Colonic mucosa (tissue), 4 donors: Measurements from ENCODE around the gene PDE5A. TPM values are rescaled to one million over a fixed set of nuclear protein-coding genes. Genes with fewer than 3 reads are reported as not detected.

Source experiments
- DNase-seq: peaks from one replicate; pipeline ENCODE4 v3.0.0-alpha.2; 2020
- H3K27ac ChIP-seq: fragments of 200-600 bp; one replicate; pipeline ENCODE4 v1.8.0; 2021
- H3K27me3 ChIP-seq: fragments of 200-600 bp; one replicate; pipeline ENCODE4 v1.8.0; 2021
- H3K36me3 ChIP-seq: fragments of 200-600 bp; one replicate; pipeline ENCODE4 v1.8.0; 2021
- H3K4me1 ChIP-seq: fragments of 200-600 bp; one replicate; pipeline ENCODE4 v1.8.0; 2021; ENCODE audit warnings: mild to moderate bottlenecking
- H3K4me3 ChIP-seq: fragments of 200-600 bp; one replicate; pipeline ENCODE4 v1.8.0; 2021
- H3K9ac ChIP-seq, 2 donors: one replicate each; pipeline ENCODE4 v1.7.0; 2013; ENCODE audit warnings: control low read depth in 2 of 2, low read depth in 2 of 2, low read length in 2 of 2
- H3K9me3 ChIP-seq: fragments of 200-600 bp; one replicate; pipeline ENCODE4 v1.8.0; 2021
- CTCF ChIP-seq: fragments of 200-600 bp; IDR thresholded peaks from one replicate; pipeline ENCODE4 v1.8.0; 2022; ENCODE audit warnings: antibody characterized with exemption, mild to moderate bottlenecking
- intact Hi-C: fragments of 100-400 bp; cut with DNase I; formaldehyde crosslinking; loops from one replicate; pipeline ENCODE4 v1.14.1; 2022
- total RNA-seq, 2 donors: library from RNA; stranded (reverse); fragmentation: NEBNext Ultra II Directional in 1 of 2; extraction: Animal tissue kit (Norgen Biotek cat#: 25700) in 1 of 2; gene quantifications; one replicate each; pipeline ENCODE4 v1.2.1, GENCODE V29; 2021
- donor health status: healthy.
- donor health status: DM: no; HTN: no; CAD: no.
- donor health status: DM: no; HTN: no; CAD: no.

Gene PDE5A
- total RNA-seq, 2 donors from 2014 or later: 17.6 to 42.5 TPM

GRCh38 chr4:119671205-119671604 lies 42.6 kb upstream of the PDE5A start:
- H3K9me3 ChIP-seq: no peaks in the 10 kb centered on the region
- no peak for DNase-seq
- no peak overlapping the region for H3K9ac ChIP-seq
- H3K4me3 ChIP-seq: no peak overlapping the region
- no peak for TF ChIP-seq CTCF
- no peaks in the 10 kb centered on the region for H3K27me3 ChIP-seq
- no peak overlapping the region for H3K27ac ChIP-seq
- no peaks in the 10 kb centered on the region for H3K36me3 ChIP-seq
- no peaks in the 10 kb centered on the region for H3K4me1 ChIP-seq
- intact Hi-C loops: no loop called here

GRCh38 chr4:119667802-119668201 lies 39.2 kb upstream of the PDE5A start:
- Histone ChIP-seq H3K27ac (no peak overlapping the region), H3K9ac (no peak overlapping the region), H3K27me3 (no peaks in the 10 kb centered on the region), H3K4me1 (no peaks in the 10 kb centered on the region), H3K36me3 (no peaks in the 10 kb centered on the region), H3K4me3 (no peak overlapping the region), H3K9me3 (no peaks in the 10 kb centered on the region)
- intact Hi-C loops: no loop called here
- no peak for DNase-seq
- TF ChIP-seq CTCF: no peak

GRCh38 chr4:119666653-119667091 lies 38.1 kb upstream of the PDE5A start:
- H3K27ac ChIP-seq: no peak overlapping the region
- H3K9ac ChIP-seq: no peak overlapping the region
- no peak for TF ChIP-seq CTCF
- intact Hi-C loops: no loop called here
- no peaks in the 10 kb centered on the region for H3K4me1 ChIP-seq
- no peak for DNase-seq
- H3K4me3 ChIP-seq: no peak overlapping the region
- H3K36me3 ChIP-seq: no peaks in the 10 kb centered on the region
- H3K27me3 ChIP-seq: no peaks in the 10 kb centered on the region
- H3K9me3 ChIP-seq: no peaks in the 10 kb centered on the region

GRCh38 chr4:119665752-119666151 lies 37.1 kb upstream of the PDE5A start:
- no peaks in the 10 kb centered on the region for H3K27me3 ChIP-seq
- no peak overlapping the region for H3K27ac ChIP-seq
- intact Hi-C loops: no loop called here
- H3K9me3 ChIP-seq: no peaks in the 10 kb centered on the region
- TF ChIP-seq CTCF: no peak
- no peak overlapping the region for H3K9ac ChIP-seq
- DNase-seq: no peak
- no peak overlapping the region for H3K4me3 ChIP-seq
- H3K36me3 ChIP-seq: no peaks in the 10 kb centered on the region
- H3K4me1 ChIP-seq: no peaks in the 10 kb centered on the region

- DNase-seq: no peak
- H3K9ac ChIP-seq: no peak overlapping the region
- no peaks in the 10 kb centered on the region for H3K9me3 ChIP-seq
- H3K27ac ChIP-seq: no peak overlapping the region
- no peaks in the 10 kb centered on the region for H3K27me3 ChIP-seq
- H3K4me1 ChIP-seq: no peaks in the 10 kb centered on the region
- H3K36me3 ChIP-seq: no peaks in the 10 kb centered on the region
- no peak for TF ChIP-seq CTCF
- no peak overlapping the region for H3K4me3 ChIP-seq
- intact Hi-C loops: no loop called here
Measured at GRCh38 chr4:119664168-119664907, 35.7 kb upstream of the PDE5A start.
